ENCODE results near the gene MB21D2. TPM values are rescaled to one million over a fixed set of nuclear protein-coding genes. Genes with fewer than 3 reads are reported as not detected.

The MB21D2 gene
- polyA plus RNA-seq, 1 donor (not counting 4 experiments of a cell fraction or from before 2014, with no cell fraction given) = 9.0 TPM

GRCh38 chr3:192834428-192834827 lies 83.2 kb downstream of the MB21D2 start:
- H3K4me1 ChIP-seq (ENCODE audit: control insufficient read depth, extremely low read depth, insufficient read depth, low read length) = peaks cover 26% of the 10 kb centered on the region
- no peak for FAIRE-seq

GRCh38 chr3:192833177-192833890 lies 84.3 kb downstream of the MB21D2 start:
- H3K9me3 ChIP-seq (ENCODE audit: control insufficient read depth, low read depth, low read length) = no peaks in the 10 kb centered on the region
- H3K36me3 ChIP-seq (ENCODE audit: control insufficient read depth in 2 of 2, extremely low read depth in 1 of 2, insufficient read depth in 2 of 2, low read length in 2 of 2) = no peaks in the 10 kb centered on the region
- H4K20me1 ChIP-seq (ENCODE audit: control insufficient read depth, extremely low read depth, insufficient read depth, low read length) = no peaks in the 10 kb centered on the region
- no peak overlapping the region for H2AFZ ChIP-seq (ENCODE audit: control insufficient read depth, low read length)
- H3K79me2 ChIP-seq (ENCODE audit: control insufficient read depth, insufficient read depth, low read length) = peaks cover 26% of the 10 kb centered on the region
- H3K4me3 ChIP-seq (ENCODE audit: control insufficient read depth in 2 of 3, extremely low read depth in 1 of 3, insufficient read depth in 2 of 3, low read depth in 1 of 3, low read length in 3 of 3) = no peak overlapping the region
- FAIRE-seq = peak; percentile 17
- dilution Hi-C loops (cut with MboI; ENCODE audit: extremely low pct_ligation_motif_present, low sequenced_read_pairs) = no loop called here
- peak overlapping the region; percentile 23 for H3K27ac ChIP-seq (ENCODE audit: control insufficient read depth, insufficient read depth, low read length)
- no peaks in the 10 kb centered on the region for H3K9me1 ChIP-seq (ENCODE audit: control insufficient read depth, extremely low read depth, insufficient read depth, low read length)
- no peaks in the 10 kb centered on the region for H3K27me3 ChIP-seq (ENCODE audit: control insufficient read depth, extremely low read depth, insufficient read depth, low read length)
- no peak for DNase-seq (ENCODE audit: low read depth, low spot score)
- H3K4me2 ChIP-seq (ENCODE audit: control insufficient read depth, extremely low read depth, insufficient read depth, low read depth, low read length) = no peak overlapping the region
- TF ChIP-seq CTCF (optimal IDR thresholded peaks at IDR 0.05 in 1 of 3, IDR thresholded peaks at IDR 0.05 in 1 of 3, conservative IDR thresholded peaks at IDR 0.05 in 1 of 3; ENCODE audit: extremely low read depth in 1 of 3, insufficient read depth in 2 of 3, low read length in 3 of 3) (no peak), EZH2 (IDR thresholded peaks at IDR 0.05; ENCODE audit: low read length) (no peak)
- H3K4me1 ChIP-seq (ENCODE audit: control insufficient read depth, extremely low read depth, insufficient read depth, low read length) = peaks cover 26% of the 10 kb centered on the region
- H3K9ac ChIP-seq (ENCODE audit: control insufficient read depth, extremely low read depth, insufficient read depth, low read length) = no peak overlapping the region

More at GRCh38 chr3:192834428-192834827, 83.2 kb downstream of the MB21D2 start:
- no peaks in the 10 kb centered on the region for H3K9me1 ChIP-seq (ENCODE audit: control insufficient read depth, extremely low read depth, insufficient read depth, low read length)
- no peaks in the 10 kb centered on the region for H3K36me3 ChIP-seq (ENCODE audit: control insufficient read depth in 2 of 2, extremely low read depth in 1 of 2, insufficient read depth in 2 of 2, low read length in 2 of 2)
- H3K4me3 ChIP-seq (ENCODE audit: control insufficient read depth in 2 of 3, extremely low read depth in 1 of 3, insufficient read depth in 2 of 3, low read depth in 1 of 3, low read length in 3 of 3) = no peak overlapping the region
- no peak for DNase-seq (ENCODE audit: low read depth, low spot score)
- no peaks in the 10 kb centered on the region for H3K9me3 ChIP-seq (ENCODE audit: control insufficient read depth, low read depth, low read length)
- no peak overlapping the region for H3K4me2 ChIP-seq (ENCODE audit: control insufficient read depth, extremely low read depth, insufficient read depth, low read depth, low read length)
- TF ChIP-seq CTCF (optimal IDR thresholded peaks at IDR 0.05 in 1 of 3, IDR thresholded peaks at IDR 0.05 in 1 of 3, conservative IDR thresholded peaks at IDR 0.05 in 1 of 3; ENCODE audit: extremely low read depth in 1 of 3, insufficient read depth in 2 of 3, low read length in 3 of 3) (no peak), EZH2 (IDR thresholded peaks at IDR 0.05; ENCODE audit: low read length) (no peak)
- H3K79me2 ChIP-seq (ENCODE audit: control insufficient read depth, insufficient read depth, low read length) = peaks cover 30% of the 10 kb centered on the region
- dilution Hi-C loops (cut with MboI; ENCODE audit: extremely low pct_ligation_motif_present, low sequenced_read_pairs) = no loop called here
- no peak overlapping the region for H3K27ac ChIP-seq (ENCODE audit: control insufficient read depth, insufficient read depth, low read length)
- no peak overlapping the region for H2AFZ ChIP-seq (ENCODE audit: control insufficient read depth, low read length)
- H3K9ac ChIP-seq (ENCODE audit: control insufficient read depth, extremely low read depth, insufficient read depth, low read length) = no peak overlapping the region
- no peaks in the 10 kb centered on the region for H3K27me3 ChIP-seq (ENCODE audit: control insufficient read depth, extremely low read depth, insufficient read depth, low read length)
- no peaks in the 10 kb centered on the region for H4K20me1 ChIP-seq (ENCODE audit: control insufficient read depth, extremely low read depth, insufficient read depth, low read length)
